G401 (cell line): ENCODE data around the gene FHL1. TPM values are rescaled to one million over a fixed set of nuclear protein-coding genes. Genes with fewer than 3 reads are reported as not detected.
"Not testable (repeated sequence)": the region's sequence is repeated elsewhere in the genome, so short reads cannot be mapped to it uniquely, and the experiment has no call there.

Experiments used
- DNase-seq: peaks from one replicate; pipeline ENCODE4 v3.0.0-alpha.2; 2015; ENCODE audit warnings: low spot score
- in situ Hi-C: cut with HindIII; loops from 2 replicates; pipeline ENCODE4 v1.10.0; 2016; ENCODE audit warnings: low sequenced_read_pairs, mixed read lengths
- total RNA-seq: library from RNA; depleted of rRNA; stranded (reverse); fragments of >200 nt; shearing (Covaris generic); gene quantifications from 2 replicates; pipeline ENCODE4 v1.2.3, GENCODE V29; 2014; rRNA removed

The FHL1 gene
- total RNA-seq, 1 experiment from 2014 or later: 5.1 TPM

DNA sequence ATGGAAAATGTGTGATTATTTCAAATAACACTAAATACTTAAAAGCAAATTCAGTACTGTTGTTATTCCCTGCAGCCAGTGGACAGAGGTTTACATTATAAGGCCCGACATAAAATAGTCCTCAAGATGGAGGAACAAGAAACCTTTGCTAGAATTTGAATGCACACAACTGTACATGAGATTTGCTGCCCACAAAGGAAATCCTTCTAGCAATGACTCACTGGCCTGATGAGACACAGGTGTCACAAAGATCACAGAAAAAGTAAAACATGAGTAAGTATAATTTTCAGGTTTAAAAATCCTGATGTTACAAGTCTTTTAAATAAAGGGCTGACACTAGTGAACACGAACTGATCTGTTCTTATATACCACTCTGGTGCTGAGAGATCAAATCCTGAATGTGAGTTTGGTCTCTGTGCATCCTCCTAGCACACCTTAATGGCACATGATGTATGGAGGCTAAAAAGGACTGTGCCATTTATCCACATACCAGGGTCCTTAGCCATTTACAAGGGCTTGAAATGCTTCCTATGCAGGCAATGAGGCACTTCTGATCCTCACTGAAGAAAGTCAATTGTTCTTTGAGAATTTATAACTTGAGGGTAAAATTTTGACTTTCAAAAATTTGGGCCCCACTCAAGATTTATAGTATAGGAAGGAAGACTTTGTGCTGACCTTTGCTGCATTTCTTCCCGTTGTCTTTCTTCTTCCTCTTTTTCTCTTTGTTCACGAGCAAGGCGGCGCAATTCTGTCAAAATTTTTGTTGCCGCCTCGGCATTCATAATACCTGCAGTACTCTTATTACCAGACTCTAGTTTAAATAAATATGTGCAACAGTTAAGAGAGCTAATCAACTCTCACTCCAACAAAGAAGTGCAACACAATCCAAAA lies 80.9 kb downstream of the FHL1 start:
- in situ Hi-C loops: no loop called here
- DNase-seq: no peak

DNA sequence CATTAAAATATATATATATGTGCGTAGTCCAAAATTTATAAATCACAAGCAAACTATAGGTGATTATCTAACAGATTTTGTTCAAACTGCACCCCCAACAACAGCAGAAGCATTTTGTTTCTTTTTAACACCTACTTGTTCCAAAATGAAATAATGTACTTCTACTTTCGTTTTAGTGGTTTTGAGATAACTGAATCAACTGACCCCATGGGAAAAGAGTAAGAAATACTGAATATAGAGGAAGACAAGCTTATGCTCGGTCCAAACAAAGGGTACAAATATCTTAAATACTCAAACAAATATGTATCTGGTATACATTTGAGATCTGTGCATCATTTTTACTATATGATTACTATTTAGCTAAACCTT lies 81.5 kb downstream of the FHL1 start:
- no peak for DNase-seq
- in situ Hi-C loops: no loop called here

DNA sequence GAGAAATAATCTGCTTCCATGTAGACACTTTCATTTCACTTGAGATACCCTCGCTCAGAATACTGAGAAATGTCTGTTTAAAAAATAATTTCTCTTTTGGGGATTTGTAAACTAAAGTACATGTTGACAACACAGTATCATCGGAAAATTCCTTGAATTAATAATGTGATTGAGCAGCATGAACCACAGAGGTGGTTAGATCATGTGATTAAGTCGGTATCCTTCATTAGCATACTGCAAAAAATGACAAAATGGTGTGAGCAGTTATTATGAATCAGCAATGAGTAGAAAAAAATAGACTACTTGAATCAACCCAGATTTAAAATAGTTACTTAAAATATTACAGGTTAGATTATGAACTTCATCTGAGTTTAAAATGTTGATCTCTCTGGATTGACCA lies 89.7 kb downstream of the FHL1 start:
- in situ Hi-C loops: no loop called here
- no peak for DNase-seq

DNA sequence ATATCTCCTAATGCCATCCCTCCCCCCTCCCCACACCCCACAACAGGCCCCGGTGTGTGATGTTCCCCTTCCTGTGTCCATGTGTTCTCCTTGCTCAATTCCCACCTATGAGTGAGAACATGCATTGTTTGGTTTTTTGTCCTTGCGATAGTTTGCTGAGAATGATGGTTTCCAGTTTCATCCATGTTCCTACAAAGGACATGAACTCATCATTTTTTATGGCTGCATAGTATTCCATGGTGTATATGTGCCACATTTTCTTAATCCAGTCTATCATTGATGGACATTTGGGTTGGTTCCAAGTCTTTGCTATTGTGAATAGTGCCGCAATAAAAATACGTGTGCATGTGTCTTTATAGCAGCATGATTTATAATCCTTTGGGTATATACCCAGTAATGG lies 90.5 kb downstream of the FHL1 start:
- in situ Hi-C loops: not testable (repeated sequence)

DNA sequence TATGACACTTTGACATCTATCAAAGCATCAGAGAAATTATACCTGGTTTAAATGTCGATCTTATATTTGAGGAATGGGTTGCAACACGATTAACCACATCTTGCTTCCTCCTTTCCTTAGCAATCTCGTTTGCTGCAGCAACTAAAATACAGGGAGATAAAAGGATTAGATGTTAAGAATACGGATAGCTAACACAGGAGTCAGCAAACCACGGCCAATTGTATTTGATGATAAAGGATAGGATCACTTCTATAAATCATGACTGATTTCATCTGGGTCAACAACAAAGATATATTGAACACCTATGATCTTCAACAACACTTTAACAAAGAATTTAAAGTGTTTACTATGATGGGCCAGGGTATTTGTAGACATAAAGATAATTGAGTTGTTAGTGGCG lies 98.9 kb downstream of the FHL1 start:
- no peak for DNase-seq
- in situ Hi-C loops: no loop called here

More for the DNA sequence above, 90.5 kb downstream of the FHL1 start:
- DNase-seq: not testable (repeated sequence)

DNA sequence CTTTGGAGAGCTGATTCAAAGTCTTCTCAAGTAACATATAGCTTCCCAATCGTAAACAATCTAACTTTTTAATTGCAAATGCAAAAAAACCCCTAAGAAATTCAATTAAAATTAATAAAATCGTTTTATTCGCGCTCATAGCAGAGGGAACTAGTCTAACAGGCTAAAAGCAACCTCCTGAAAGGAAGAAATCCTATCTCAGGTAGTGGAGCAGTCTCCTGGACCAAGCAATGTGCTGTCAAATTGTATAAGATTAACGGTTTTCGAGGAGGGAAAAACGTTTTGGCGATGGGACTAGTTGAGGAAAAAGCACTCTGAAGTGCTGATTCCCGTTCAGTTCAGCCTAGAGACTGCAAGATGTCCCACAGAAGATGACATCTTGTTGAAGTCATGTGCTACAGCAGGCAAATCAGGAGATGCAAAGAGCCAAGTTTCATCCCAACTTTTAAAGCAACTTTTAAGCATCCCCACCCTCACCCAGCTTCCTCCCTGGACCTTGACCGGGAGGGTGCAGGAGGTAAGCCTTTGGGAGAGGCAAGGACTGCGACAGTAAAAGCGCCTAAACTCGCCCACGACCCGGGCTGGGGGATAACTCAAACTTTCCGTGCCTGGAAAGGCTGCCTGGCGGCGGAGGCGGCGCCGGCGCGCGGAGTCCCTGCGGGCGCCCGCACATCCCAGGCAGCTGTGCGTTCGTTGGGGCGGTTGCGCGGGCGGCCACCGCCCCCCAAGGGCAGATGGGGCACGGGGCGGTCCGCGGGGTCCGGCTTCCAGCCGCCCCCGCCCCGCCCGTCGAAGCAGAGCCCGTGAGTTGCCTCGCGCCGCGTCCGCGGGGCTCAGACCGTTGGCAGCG lies 103.1 kb downstream of the FHL1 start:
- no peak for DNase-seq
- in situ Hi-C loops: no loop called here

DNA sequence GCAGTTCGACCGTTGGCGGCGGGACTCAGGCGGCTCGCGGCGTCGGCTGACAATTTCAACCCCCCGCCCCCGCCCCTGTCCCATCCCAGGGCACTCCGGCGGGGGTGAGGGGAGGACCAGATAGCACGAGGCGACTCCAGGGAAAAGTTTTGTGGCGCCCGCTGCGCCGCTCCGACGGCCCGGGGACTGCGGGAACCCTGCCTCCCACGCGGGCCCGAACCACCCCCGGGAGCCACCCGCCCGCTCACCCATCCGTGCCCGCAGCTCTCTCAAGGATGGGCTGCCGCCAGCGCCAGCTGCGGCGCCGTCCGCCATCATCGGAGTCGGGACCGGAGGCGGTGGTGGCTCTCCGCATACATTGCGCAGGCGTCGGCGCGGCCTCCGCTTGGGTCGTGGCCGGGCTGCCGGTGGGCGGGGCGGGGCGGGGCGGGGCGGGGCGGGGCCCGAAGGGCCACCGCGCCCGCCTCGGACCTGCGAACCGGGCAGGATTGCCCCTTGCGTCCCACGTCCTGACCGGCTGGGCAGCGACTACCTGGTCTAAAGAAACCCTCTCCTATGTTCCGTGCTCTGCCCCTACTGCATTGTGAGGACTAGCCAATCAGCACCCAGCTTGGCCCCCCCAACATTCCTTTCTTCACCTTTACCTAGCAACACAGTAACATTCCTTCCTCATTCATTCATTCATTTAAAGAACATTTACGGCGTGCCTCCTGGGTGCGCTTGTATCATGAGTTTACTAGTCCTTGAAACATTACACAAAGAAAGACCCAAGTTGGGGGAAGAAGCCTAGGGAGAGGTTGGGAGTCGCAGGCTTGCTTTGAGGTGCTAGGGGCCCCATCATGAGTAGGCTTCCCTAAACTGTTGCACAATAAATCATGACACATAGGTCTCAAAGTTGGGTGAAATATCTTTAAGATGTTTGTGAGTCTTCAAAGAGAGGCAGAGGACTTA lies 104.0 kb downstream of the FHL1 start, which contains the start of gene MAP7D3:
Gene MAP7D3, minus strand, starts transcription at position 360 of the 951 bp plus-strand sequence. Its CDS starts 42 bp downstream, at position 318.
- in situ Hi-C loops: no loop called here
- DNase-seq: peak; percentile 22

DNA sequence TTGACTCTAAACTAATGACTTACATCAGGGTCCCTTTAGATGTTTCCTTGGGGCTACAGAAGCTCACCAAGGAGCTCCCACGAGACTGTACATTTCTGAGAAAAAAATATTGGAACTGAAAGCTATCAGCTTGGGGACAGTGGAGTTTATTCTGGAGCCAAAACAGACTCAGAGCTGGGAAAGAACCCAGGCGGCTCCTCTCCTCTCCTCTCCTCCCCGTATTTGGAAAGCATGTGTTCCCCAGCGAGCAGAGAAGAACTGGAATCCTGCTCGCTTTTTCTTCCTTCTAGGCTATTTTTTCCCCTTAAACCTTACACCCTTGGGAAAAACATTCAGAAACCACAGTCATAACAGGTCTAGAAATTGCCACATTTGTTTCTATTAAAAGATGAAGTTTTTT lies 108.2 kb downstream of the FHL1 start:
- no peak for DNase-seq
- in situ Hi-C loops: no loop called here

DNA sequence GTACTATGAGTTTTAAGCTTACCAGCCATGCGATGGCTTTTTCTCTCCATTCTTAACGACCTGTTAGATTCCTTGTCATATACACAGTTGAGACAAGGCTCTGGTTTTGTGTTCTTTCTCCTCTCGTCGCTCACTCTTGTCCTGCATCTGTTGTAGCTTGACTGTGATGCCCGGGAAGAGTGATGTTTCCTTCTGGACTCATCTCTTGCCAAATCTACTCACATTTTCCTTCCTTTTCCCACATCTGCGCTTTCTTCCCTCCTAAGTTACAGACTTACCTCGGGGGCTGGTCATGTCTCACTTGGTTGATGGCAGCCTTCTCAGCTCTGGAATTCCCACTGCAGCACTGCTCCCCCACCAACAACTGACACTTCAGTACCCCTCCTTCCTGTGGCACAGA lies 108.7 kb downstream of the FHL1 start:
- no peak for DNase-seq
- in situ Hi-C loops: no loop called here

DNA sequence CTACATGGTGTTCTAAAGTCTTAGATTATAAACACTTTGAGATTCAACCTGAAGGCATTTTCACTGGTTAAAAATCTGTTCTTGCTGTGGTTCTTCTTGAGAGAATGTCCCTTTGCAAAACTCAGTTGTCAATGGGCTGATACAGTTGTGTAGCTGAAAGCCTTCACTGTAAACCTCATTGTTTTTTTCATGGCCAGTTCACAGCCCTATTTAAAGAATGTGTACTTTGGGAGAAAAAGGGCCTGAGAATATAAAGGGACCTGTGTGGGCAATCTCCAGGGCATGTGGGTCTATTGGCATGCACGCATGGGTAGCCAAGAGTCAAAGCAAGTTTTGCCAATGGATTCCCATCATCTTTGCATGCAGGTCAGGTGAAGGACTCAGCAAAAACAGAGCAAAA lies 111.6 kb downstream of the FHL1 start:
- in situ Hi-C loops: no loop called here
- no peak for DNase-seq

DNA sequence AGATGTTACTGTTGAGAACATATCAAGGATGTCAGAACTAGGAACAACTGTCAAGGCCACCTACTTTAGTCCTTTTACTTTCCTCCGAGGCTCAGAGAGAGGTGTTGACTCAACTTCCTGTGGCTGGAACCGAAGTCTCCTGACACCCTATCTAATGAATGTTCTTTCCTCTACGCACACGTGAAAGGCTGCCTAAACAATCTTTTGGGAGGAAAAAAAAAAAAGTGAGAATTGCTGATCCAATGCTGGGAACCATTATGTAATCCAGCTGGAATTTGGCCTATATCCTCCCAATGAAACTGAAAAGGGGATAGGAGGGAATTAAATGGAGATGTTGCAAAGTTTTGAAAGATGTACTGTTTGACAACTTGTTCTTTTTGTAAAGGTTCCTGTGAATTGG lies 112.2 kb downstream of the FHL1 start:
- in situ Hi-C loops: no loop called here
- no peak for DNase-seq

DNA sequence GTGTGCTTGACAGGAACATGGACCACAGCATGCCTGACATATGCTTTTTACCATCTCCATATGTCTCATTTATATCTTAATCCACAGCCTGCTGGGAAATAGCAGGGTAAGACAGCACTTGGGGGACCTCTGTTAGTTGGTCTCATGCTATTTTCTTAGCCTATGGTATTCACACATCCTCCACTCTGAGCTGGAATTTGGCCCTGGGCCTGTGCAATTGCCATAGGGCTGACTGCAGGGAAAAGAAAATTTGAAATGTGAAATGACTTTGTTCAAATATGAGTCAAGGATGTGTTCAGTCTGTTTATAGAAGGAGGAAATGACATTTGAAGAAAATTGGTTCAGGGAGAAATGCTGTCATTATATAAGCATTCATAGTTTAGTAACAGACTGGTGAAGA lies 113.4 kb downstream of the FHL1 start:
- DNase-seq: no peak
- in situ Hi-C loops: no loop called here

Other genes with a start within 250 kb of the FHL1 start
- gene MMGT1, start 173.5 kb upstream of the FHL1 start, total RNA-seq: 16.6 and 21.1 TPM in 2 replicates
- 5.5 and 6.4 TPM in 2 replicates for gene SLC9A6, start 162.1 kb upstream of the FHL1 start, total RNA-seq
- 9.0 and 12.9 TPM in 2 replicates for gene MAP7D3, start 103.9 kb downstream of the FHL1 start, total RNA-seq
- not detected in 2 replicates for gene ADGRG4, start 153.4 kb downstream of the FHL1 start, total RNA-seq